ENCODE data around the gene EIF3K. TPM values are rescaled to one million over a fixed set of nuclear protein-coding genes. Genes with fewer than 3 reads are reported as not detected.

The EIF3K gene
- total and polyA plus RNA-seq, 5 experiments from 2014 or later = 335 to 435 (median 400) TPM

- Mint-ChIP-seq H3K4me1 (peaks cover 16 to 92% (median 49%) of the 10 kb centered on the region in 4 donors), H3K9me3 (no peaks in the 10 kb centered on the region), H3K27ac (peak overlapping the region in 4 of 10 donors; percentile 57 to 83 (median 72)), H3K36me3 (peaks cover 6 to 8% (median 8%) of the 10 kb centered on the region in 3 donors), H3K4me3 (peak overlapping the region in 8 of 10 donors; percentile 22 to 74 (median 56)), H3K27me3 (peaks cover 8 to 82% (median 41%) of the 10 kb centered on the region in 5 donors)
- DNase-seq (peak in 1 of 10 donors; percentile 10), ATAC-seq (no peak)
- POLR2A ChIA-PET = interaction anchor here (0.6 to 1.6 kb wide), 2 partner anchors 117 to 1761 kb away, joined by 3 to 5 read pairs; no protein-coding TSS in a partner anchor
Measured at GRCh38 chr19:38655148-38655824, 36.3 kb downstream of the EIF3K start.

GRCh38 chr19:38656171-38656981, 37.4 kb downstream of the EIF3K start:
- H3K9me3 Mint-ChIP-seq = no peaks in the 10 kb centered on the region
- H3K4me3 Mint-ChIP-seq = peak overlapping the region; percentile 28 to 75 (median 65)
- H3K27ac Mint-ChIP-seq = peak overlapping the region in 7 of 10 donors; percentile 27 to 91 (median 57)
- POLR2A ChIA-PET = interaction anchor here (0.5 to 1.7 kb wide), 9 partner anchors 9 to 282 kb away, joined by 3 to 15 read pairs (median 4); partner anchors contain the start of genes ACTN4, EIF3K, HNRNPL and PSMD8
- peaks cover 18 to 85% (median 49%) of the 10 kb centered on the region in 4 donors for H3K4me1 Mint-ChIP-seq
- ATAC-seq (peak; percentile 94 to 100), DNase-seq (peak in 8 of 10 donors; percentile 60 to 92 (median 76))
- peaks cover 12 to 17% (median 12%) of the 10 kb centered on the region in 3 donors for H3K36me3 Mint-ChIP-seq
- peaks cover 12 to 82% (median 47%) of the 10 kb centered on the region in 5 donors for H3K27me3 Mint-ChIP-seq

GRCh38 chr19:38657633-38658222, 38.7 kb downstream of the EIF3K start:
- Mint-ChIP-seq H3K9me3 (no peaks in the 10 kb centered on the region), H3K4me3 (peak overlapping the region in 7 of 10 donors; percentile 13 to 59 (median 40)), H3K36me3 (peaks cover 11 to 28% (median 12%) of the 10 kb centered on the region in 3 donors), H3K27ac (peak overlapping the region in 8 of 10 donors; percentile 22 to 87 (median 58)), H3K4me1 (peaks cover 18 to 80% (median 48%) of the 10 kb centered on the region in 4 donors), H3K27me3 (peaks cover 12 to 79% (median 43%) of the 10 kb centered on the region in 5 donors)
- ATAC-seq (no peak), DNase-seq (peak in 2 of 10 donors; percentile 14 to 28)
- POLR2A ChIA-PET = interaction anchor here (1.4 to 1.7 kb wide), 4 partner anchors 9 to 283 kb away, joined by 3 to 15 read pairs (median 5); partner anchors contain the start of genes ACTN4 and PSMD8

- DNase-seq = no peak
- Mint-ChIP-seq H3K27me3 (peaks cover 11 to 80% (median 42%) of the 10 kb centered on the region in 5 donors), H3K9me3 (no peaks in the 10 kb centered on the region), H3K4me3 (peak overlapping the region in 1 of 10 donors; percentile 14), H3K36me3 (peaks cover 9 to 31% (median 11%) of the 10 kb centered on the region in 3 donors), H3K27ac (peak overlapping the region in 3 of 10 donors; percentile 16 to 60 (median 28)), H3K4me1 (peaks cover 20 to 80% (median 53%) of the 10 kb centered on the region in 4 donors)
- POLR2A ChIA-PET = interaction anchor here (0.5 kb wide), 1 partner anchor 104 kb away, joined by 5 read pairs; no protein-coding TSS in a partner anchor
- ATAC-seq = no peak
Measured at GRCh38 chr19:38658462-38659306, 39.7 kb downstream of the EIF3K start.

- Mint-ChIP-seq H3K9me3 (no peaks in the 10 kb centered on the region), H3K4me3 (no peak overlapping the region), H3K4me1 (peaks cover 27 to 81% (median 55%) of the 10 kb centered on the region in 4 donors), H3K27ac (peak overlapping the region in 1 of 10 donors; percentile 66), H3K27me3 (peaks cover 13 to 77% (median 40%) of the 10 kb centered on the region in 5 donors), H3K36me3 (peaks cover 5 to 30% (median 8%) of the 10 kb centered on the region in 3 donors)
- ATAC-seq = no peak
- DNase-seq = no peak
- POLR2A ChIA-PET = no interaction called here
Measured at GRCh38 chr19:38660724-38661123, 41.7 kb downstream of the EIF3K start.

GRCh38 chr19:38661136-38661535, 42.1 kb downstream of the EIF3K start:
- no peak overlapping the region for H3K27ac Mint-ChIP-seq
- peaks cover 5 to 30% (median 8%) of the 10 kb centered on the region in 3 donors for H3K36me3 Mint-ChIP-seq
- ATAC-seq (no peak), DNase-seq (no peak)
- H3K4me1 Mint-ChIP-seq = peaks cover 27 to 81% (median 54%) of the 10 kb centered on the region in 4 donors
- no peak overlapping the region for H3K4me3 Mint-ChIP-seq
- POLR2A ChIA-PET = no interaction called here
- H3K9me3 Mint-ChIP-seq = no peaks in the 10 kb centered on the region
- peaks cover 13 to 81% (median 44%) of the 10 kb centered on the region in 5 donors for H3K27me3 Mint-ChIP-seq

- ATAC-seq (no peak), DNase-seq (no peak)
- Mint-ChIP-seq H3K4me1 (peaks cover 28 to 81% (median 54%) of the 10 kb centered on the region in 4 donors), H3K27ac (peak overlapping the region in 2 of 10 donors; percentile 16 to 36), H3K9me3 (no peaks in the 10 kb centered on the region), H3K4me3 (no peak overlapping the region), H3K36me3 (peaks cover 5 to 30% (median 8%) of the 10 kb centered on the region in 3 donors), H3K27me3 (peaks cover 13 to 85% (median 46%) of the 10 kb centered on the region in 5 donors)
- POLR2A ChIA-PET = interaction anchor here (0.7 to 1.3 kb wide), 2 partner anchors 43 to 243 kb away, joined by 3 read pairs; partner anchors contain the start of gene EIF3K
Measured at GRCh38 chr19:38661996-38662395, 43.0 kb downstream of the EIF3K start.

GRCh38 chr19:38662537-38663155, 43.7 kb downstream of the EIF3K start:
- peaks cover 28 to 81% (median 52%) of the 10 kb centered on the region in 4 donors for H3K4me1 Mint-ChIP-seq
- peak overlapping the region in 2 of 10 donors; percentile 16 to 25 for H3K27ac Mint-ChIP-seq
- peaks cover 5 to 30% (median 9%) of the 10 kb centered on the region in 3 donors for H3K36me3 Mint-ChIP-seq
- H3K9me3 Mint-ChIP-seq = no peaks in the 10 kb centered on the region
- POLR2A ChIA-PET = interaction anchor here (0.7 to 1.3 kb wide), 2 partner anchors 44 to 244 kb away, joined by 3 read pairs; partner anchors contain the start of gene EIF3K
- H3K4me3 Mint-ChIP-seq = no peak overlapping the region
- DNase-seq (no peak), ATAC-seq (no peak)
- H3K27me3 Mint-ChIP-seq = peaks cover 13 to 84% (median 45%) of the 10 kb centered on the region in 5 donors

GRCh38 chr19:38663156-38663651, 44.2 kb downstream of the EIF3K start:
- POLR2A ChIA-PET = interaction anchor here (0.6 to 1.3 kb wide), 3 partner anchors 10 to 58 kb away, joined by 3 read pairs; partner anchors contain the start of gene EIF3K
- Mint-ChIP-seq H3K36me3 (peaks cover 5 to 30% (median 10%) of the 10 kb centered on the region in 3 donors), H3K4me1 (peaks cover 29 to 81% (median 49%) of the 10 kb centered on the region in 4 donors), H3K27me3 (peaks cover 13 to 84% (median 40%) of the 10 kb centered on the region in 5 donors), H3K27ac (peak overlapping the region in 2 of 10 donors; percentile 40 to 62), H3K9me3 (no peaks in the 10 kb centered on the region), H3K4me3 (peak overlapping the region in 2 of 10 donors; percentile 32 to 58)
- DNase-seq (no peak), ATAC-seq (no peak)

- H3K27ac Mint-ChIP-seq = peak overlapping the region in 2 of 10 donors; percentile 55 to 63
Measured at GRCh38 chr19:38663957-38664502, 45.0 kb downstream of the EIF3K start.

More at GRCh38 chr19:38663957-38664502, 45.0 kb downstream of the EIF3K start:
- peak in 1 of 10 donors; percentile 27 for DNase-seq
- peak in 1 of 2 donors; percentile 69 for ATAC-seq
- H3K36me3 Mint-ChIP-seq = peaks cover 5 to 32% (median 11%) of the 10 kb centered on the region in 3 donors
- no peaks in the 10 kb centered on the region for H3K9me3 Mint-ChIP-seq
- peaks cover 13 to 81% (median 37%) of the 10 kb centered on the region in 5 donors for H3K27me3 Mint-ChIP-seq
- H3K4me3 Mint-ChIP-seq = peak overlapping the region in 5 of 10 donors; percentile 11 to 70 (median 55)
- H3K4me1 Mint-ChIP-seq = peaks cover 30 to 84% (median 53%) of the 10 kb centered on the region in 4 donors
- POLR2A ChIA-PET = interaction anchor here (1.1 kb wide), 1 partner anchor 11 kb away, joined by 3 read pairs; no protein-coding TSS in a partner anchor

All from naive thymus-derived CD8-positive, alpha-beta T cell (primary cell).